Activated naive CD4-positive, alpha-beta T cell (primary cell): ENCODE measurements around the gene SLC16A9.

Source experiments
- DNase-seq, 4 experiments: peaks; one replicate each; lab custom pipeline; 2025; lab: John Stamatoyannopoulos, UW

The SLC16A9 gene

GRCh38 chr10:59627366-59628018, 82.2 kb downstream of the SLC16A9 start:
- no peak for DNase-seq

- DNase-seq = no peak
Measured at GRCh38 chr10:59626523-59626869, 83.2 kb downstream of the SLC16A9 start.

- DNase-seq = peak in 1 of 4 experiments; percentile 2
Measured at GRCh38 chr10:59625721-59626522, 83.7 kb downstream of the SLC16A9 start.

GRCh38 chr10:59624951-59625350, 84.7 kb downstream of the SLC16A9 start:
- no peak for DNase-seq

GRCh38 chr10:59624136-59624535, 85.5 kb downstream of the SLC16A9 start:
- no peak for DNase-seq

GRCh38 chr10:59623133-59624121, 86.2 kb downstream of the SLC16A9 start:
- no peak for DNase-seq

GRCh38 chr10:59622320-59623132, 87.1 kb downstream of the SLC16A9 start:
- no peak for DNase-seq

GRCh38 chr10:59621771-59622170, 87.9 kb downstream of the SLC16A9 start:
- DNase-seq = no peak

GRCh38 chr10:59618666-59619065, 91.0 kb downstream of the SLC16A9 start:
- no peak for DNase-seq

- DNase-seq = no peak
Measured at GRCh38 chr10:59617996-59618395, 91.7 kb downstream of the SLC16A9 start.

GRCh38 chr10:59611048-59611447, 98.6 kb downstream of the SLC16A9 start:
- no peak for DNase-seq

- no peak for DNase-seq
Measured at GRCh38 chr10:59607970-59608369, 101.7 kb downstream of the SLC16A9 start.

GRCh38 chr10:59606551-59606961, 103.1 kb downstream of the SLC16A9 start:
- DNase-seq = no peak

GRCh38 chr10:59601985-59602384, 107.7 kb downstream of the SLC16A9 start:
- no peak for DNase-seq
